A172 (cell line): ENCODE measurements around the gene ZNF17. TPM values are rescaled to one million over a fixed set of nuclear protein-coding genes. Genes with fewer than 3 reads are reported as not detected.

ENCODE experiments used
- DNase-seq: peaks from one replicate; pipeline ENCODE4 v3.0.0-alpha.2; 2015; ENCODE audit warnings: low spot score
- total RNA-seq: library from RNA; depleted of rRNA; stranded (reverse); fragments of >200 nt; shearing (Covaris generic); gene quantifications from 2 replicates; pipeline ENCODE4 v1.2.3, GENCODE V29; 2014; rRNA removed

Gene ZNF17
- total RNA-seq, 1 experiment from 2014 or later, result 19.1 TPM

DNA sequence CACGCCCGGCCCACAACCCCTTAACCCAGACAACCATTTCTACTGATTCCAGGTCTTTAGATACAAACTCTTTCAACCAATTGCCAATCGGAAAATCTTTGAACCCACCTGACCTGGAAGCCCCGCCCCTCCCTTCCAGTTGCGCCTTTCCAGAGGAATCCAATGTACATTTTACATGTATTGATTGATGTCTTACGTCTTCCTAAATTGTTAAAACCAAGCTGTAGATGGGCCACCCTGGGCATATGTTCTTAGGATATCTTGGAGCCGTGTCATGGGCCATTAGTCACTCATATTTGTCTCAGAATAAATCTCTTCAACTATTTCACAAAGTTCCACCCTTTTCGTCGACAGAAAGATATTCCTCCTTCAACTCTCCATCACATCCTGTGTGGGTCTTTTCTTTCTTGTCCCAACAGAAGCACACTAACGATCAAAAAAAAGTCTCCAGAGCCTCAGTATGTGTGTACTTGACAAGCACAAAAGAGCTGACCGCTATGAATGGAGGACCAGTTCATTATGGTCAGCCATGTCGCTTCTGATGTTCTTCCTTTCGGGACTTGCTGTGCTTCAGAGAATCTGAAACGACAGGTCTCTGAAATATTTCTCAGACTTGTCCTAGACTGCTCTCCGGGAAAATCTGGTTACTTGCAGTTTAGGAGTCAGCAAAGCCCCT, 23.6 kb downstream of the ZNF17 start:
- DNase-seq, result no peak

DNA sequence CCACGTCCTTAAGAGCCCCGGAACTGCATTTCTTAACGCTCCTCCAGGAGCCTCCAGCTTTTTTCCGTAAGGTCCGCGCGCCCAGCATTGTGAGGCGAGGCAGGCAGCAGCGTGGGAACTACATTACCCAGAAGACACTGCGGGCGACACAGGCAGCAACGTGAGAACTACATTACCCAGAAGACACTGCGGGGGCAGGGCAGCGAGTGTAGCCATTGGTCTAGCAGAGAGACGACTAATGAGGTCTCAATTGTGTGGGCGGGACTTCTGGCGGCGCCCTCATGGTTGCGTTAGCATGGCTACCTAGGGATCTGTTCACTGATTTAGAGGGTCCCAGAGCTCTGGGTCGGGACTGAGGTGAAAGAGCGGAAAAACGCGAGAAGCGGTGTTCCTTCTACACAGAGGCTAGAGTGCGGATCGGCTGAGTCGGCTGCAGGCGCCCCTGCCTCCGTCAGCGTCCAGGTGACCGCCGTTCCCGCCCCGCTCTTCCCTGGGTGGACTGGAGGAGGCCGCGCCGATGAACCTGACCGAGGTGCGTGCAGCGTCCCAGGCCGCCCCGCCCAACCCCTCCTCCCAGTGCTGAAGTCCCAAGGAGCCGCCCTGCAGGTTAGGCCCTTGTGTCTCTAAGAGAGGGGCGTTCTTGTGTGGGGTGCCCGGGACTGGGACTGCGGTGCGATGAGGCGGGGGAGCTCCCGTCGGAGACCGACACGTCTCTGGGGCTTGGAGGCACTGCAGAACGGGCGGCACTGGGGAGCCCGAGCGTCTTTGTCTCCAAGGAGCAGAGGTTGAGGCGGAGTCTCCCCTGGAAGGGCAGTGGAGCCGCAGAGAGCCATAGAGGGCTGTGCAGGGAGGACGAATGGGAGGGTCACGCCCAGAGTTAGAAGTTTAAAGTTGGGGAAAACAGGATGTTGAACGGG, 24.4 kb downstream of the ZNF17 start, which contains the start of gene ZNF749:
Gene ZNF749, plus strand, starts transcription at position 264 of the 917 bp plus-strand sequence. Its CDS starts 254 bp downstream, at position 518.
- peak; percentile 100 for DNase-seq

DNA sequence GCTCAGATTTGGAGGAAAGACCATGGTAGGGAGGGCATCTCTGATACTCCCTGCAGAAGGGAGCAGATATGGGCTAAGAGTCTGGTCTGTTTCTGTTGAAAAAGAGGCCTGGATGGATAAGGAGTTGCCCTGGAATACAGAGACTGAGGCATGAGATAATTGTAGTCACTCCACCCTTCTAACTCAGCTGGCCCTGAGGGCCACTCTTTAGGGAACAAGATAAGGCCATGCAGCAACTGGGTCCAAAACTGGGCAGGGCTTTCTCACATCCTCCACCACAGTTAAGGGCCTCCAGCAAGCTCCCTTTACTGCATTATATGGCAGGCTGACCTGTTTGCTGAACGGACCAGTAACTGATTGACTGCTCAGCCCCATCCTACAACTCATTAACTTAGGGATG, 25.5 kb downstream of the ZNF17 start:
- no peak for DNase-seq

DNA sequence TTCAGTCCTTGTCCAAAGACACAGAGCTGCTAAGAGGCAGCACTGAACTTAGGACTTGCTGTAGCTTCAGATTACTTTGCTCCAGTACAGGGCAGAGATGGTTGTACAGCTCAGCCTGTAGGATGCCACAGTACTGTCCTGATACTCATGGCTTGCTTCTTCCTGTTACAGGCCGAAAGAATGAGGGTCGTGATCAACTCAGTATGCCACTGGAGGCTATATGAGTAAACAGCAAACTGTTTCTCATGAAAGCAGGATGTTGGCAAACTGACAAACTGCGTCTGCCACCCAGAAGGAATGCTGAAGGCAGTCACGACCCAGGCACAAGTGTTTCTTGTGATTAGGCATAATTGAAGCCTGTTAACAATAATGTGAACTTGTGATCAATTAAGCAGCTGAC, 27.0 kb downstream of the ZNF17 start:
- DNase-seq, result no peak

DNA sequence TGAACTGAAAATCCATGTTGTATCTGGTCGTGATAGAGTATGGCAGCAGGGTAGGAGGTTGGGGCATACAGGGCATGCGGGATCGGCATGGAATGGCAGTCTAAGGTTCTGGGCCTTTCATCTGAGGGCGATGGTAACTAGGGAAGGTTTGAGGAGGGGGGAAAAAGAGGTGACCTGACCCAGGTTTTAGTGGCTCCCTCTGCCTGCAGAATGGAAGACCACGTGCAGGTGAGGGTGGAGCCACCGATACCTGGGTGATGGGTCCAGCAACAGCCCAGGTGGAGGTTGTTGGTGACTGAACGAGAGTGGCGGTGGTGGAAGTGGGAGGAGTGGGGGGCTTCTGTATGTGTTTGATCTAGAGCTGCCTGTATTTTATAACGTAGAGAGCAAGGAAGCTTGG, 28.0 kb downstream of the ZNF17 start:
- no peak for DNase-seq

DNA sequence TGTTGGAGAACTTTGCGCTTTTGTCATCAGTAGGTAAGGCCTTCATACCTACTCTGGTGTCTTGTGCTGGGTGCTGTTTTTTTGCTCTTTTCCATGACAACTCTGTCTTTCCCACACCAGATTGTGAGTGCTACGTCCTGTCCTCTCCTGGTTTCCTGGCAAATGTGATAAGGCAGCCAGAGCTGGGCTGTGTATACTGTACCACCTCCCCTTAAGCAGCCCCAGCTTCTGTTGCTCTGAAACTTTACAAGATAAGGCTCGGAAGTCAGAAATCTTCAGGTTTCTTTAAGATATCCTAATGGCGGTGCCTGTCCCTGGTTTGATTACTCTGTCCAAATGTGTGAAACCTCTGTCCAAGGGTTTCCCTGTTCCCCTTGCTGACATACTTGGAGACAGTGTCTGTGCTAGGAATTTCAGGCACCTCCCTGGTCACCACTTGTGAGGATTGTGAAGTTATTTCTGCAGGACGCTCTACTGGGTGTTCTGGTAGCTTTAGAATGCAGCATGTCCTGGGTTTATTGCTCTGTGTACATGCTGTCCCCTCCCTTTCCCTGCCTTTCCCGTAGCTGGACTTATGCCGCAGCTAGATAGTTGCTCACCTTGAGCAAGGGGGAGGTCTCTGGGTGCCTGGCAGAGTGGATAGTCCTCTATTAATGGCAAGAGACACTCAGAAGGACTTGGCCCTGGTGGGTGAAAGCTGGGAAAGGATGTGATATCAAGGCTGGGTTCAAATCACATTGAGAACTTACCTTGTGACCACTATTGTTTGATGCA, 31.2 kb downstream of the ZNF17 start:
- DNase-seq, result no peak

DNA sequence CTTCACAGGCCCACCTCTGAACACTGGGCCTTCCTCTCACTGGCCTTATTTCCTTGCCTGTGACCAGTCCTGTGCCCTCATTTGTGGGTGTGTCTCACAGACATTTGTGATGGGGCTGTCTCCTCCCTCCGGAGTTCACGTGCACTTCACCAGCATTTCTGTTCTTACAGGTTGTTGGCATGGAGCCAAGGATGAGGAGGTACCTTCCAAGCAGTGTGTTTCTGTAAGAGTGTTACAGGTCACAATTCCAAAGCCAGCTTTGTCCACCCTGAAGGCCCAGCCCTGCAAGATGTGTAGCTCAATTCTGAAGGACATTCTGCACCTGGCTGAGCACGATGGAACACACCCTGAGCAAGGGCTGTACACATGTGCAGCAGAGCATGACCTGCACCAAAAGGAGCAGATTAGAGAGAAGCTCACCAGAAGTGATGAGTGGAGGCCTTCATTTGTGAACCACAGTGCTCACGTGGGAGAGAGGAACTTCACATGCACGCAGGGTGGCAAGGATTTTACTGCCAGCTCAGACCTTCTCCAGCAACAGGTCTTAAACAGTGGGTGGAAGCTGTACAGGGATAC, 32.2 kb downstream of the ZNF17 start:
- no peak for DNase-seq

DNA sequence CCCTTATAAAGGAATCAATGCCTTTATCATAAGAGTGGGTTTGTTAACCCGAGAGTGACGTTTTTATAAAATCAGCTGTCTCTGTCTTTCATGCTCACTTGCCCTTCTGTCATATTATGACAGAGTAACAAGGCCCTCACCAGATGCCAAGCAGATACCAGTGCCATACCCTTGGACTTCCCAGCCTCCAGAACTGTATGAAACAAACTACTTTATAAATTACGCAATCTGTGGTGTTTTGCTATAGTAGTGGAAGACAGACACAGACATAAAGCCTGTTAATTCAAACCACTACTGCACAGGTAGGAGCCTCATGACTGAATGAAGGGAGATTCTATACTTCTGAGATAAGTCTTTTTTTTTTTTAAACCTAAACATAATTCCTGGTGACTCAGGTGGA, 41.3 kb downstream of the ZNF17 start:
- DNase-seq, result no peak

DNA sequence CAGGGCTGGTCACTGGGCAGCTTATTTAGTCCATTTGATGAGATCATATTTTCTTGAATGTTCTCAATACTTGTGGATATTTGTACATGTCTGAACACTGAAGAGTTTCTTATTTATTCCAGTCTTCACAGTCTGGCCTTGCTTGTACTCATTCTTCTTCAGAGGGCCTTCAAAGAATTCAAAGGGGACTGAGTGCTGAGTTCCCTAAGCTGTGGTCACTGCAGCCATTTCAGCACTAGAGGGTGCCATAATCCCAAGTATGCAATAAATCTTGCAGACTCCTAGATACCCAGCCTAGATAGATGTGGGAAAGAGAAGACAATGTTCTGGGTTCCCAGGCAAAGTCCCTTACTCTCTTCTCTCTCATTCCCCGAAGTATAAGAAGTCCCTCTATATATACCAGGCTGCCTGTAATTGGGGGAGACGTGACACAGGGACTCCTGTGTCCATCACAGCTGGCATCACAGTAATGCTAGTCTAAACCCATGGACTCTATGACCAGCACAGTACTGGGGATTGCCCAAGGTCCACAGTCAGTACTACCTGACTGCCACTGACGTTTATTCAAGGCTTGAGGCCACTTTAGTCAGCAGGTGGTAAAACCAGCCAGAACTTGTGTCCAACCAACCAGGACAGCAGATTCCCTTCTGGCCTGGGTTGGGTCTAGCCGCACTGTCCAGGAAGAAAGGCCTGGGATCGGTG, 54.9 kb downstream of the ZNF17 start:
- DNase-seq, result peak; percentile 65

DNA sequence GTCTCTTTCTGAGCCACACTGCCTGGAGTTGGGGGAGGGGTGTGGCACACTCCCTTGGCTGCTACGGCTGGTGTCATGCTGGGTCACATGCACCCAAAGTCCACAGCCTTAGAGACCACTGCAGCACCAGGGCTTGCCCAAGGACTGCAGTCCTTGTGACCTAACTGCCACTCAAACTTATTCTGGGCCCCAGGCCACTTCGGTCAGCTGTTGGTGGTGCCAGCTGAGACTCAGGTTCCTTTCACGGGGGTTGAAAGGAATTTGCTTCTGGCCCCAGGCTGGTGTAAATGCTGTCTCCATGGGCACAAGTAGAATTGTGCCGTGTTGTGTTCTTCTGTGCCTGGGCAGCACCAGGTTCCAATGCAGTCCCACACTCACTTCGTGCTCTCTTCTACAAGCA, 55.5 kb downstream of the ZNF17 start:
- DNase-seq, result no peak

Other genes with a start within 250 kb of the ZNF17 start
- not detected in 2 replicates for gene DUXA, start 243.7 kb upstream of the ZNF17 start, total RNA-seq
- 20.5 and 33.3 TPM in 2 replicates for gene ZNF264, start 219.7 kb upstream of the ZNF17 start, total RNA-seq
- 1.3 and 1.8 TPM in 2 replicates for gene AURKC, start 180.1 kb upstream of the ZNF17 start, total RNA-seq
- gene ZNF805, start 170.5 kb upstream of the ZNF17 start, total RNA-seq, result 12.7 and 15.4 TPM in 2 replicates
- 40.2 and 41.8 TPM in 2 replicates for gene ZNF460, start 130.7 kb upstream of the ZNF17 start, total RNA-seq
- 15.8 and 16.6 TPM in 2 replicates for gene ZNF543, start 90.7 kb upstream of the ZNF17 start, total RNA-seq
- 13.0 and 14.0 TPM in 2 replicates for gene ZNF304, start 59.9 kb upstream of the ZNF17 start, total RNA-seq
- 35.3 and 42.1 TPM in 2 replicates for gene TRAPPC2B, start 47.6 kb upstream of the ZNF17 start, total RNA-seq
- gene ZNF547, start 47.6 kb upstream of the ZNF17 start, total RNA-seq, result 4.7 and 10.0 TPM in 2 replicates
- 22.2 and 30.7 TPM in 2 replicates for gene ZNF548, start 21.3 kb upstream of the ZNF17 start, total RNA-seq
- 15.1 and 24.4 TPM in 2 replicates for gene ZNF749, start 24.2 kb downstream of the ZNF17 start, total RNA-seq
- gene VN1R1, start 46.0 kb downstream of the ZNF17 start, total RNA-seq, result 0.05 and 0.45 TPM in 2 replicates
- gene ZNF772, start 66.4 kb downstream of the ZNF17 start, total RNA-seq, result 7.4 and 9.0 TPM in 2 replicates
- gene ZNF419, start 76.6 kb downstream of the ZNF17 start, total RNA-seq, result 10.1 and 11.8 TPM in 2 replicates
- gene ZNF773, start 88.8 kb downstream of the ZNF17 start, total RNA-seq, result 4.2 and 15.4 TPM in 2 replicates
- 5.4 and 6.1 TPM in 2 replicates for gene ZNF549, start 116.2 kb downstream of the ZNF17 start, total RNA-seq
- 4.9 and 5.0 TPM in 2 replicates for gene ZNF550, start 148.7 kb downstream of the ZNF17 start, total RNA-seq
- 8.5 TPM in 2 replicates for gene ZNF416, start 167.8 kb downstream of the ZNF17 start, total RNA-seq
- not detected in 2 replicates for gene ZIK1, start 173.0 kb downstream of the ZNF17 start, total RNA-seq
- gene ZNF530, start 188.7 kb downstream of the ZNF17 start, total RNA-seq, result 13.6 and 20.2 TPM in 2 replicates
- 36.0 and 48.8 TPM in 2 replicates for gene ZNF134, start 203.1 kb downstream of the ZNF17 start, total RNA-seq
- gene ZNF211, start 222.0 kb downstream of the ZNF17 start, total RNA-seq, result 15.5 and 15.8 TPM in 2 replicates